ENCODE data around the gene OPRL1.

The OPRL1 gene

GRCh38 chr20:64073476-64074183, 6.3 kb upstream of the OPRL1 start:
- H3K4me3 ChIP-seq (ENCODE audit: low read length), result no peak overlapping the region
- no peak overlapping the region for H3K9ac ChIP-seq (ENCODE audit: low read length)
- peaks cover 3% of the 10 kb centered on the region for H3K4me1 ChIP-seq (ENCODE audit: control insufficient read depth, insufficient read depth, low read length)
- no peak overlapping the region for H3K27ac ChIP-seq (ENCODE audit: low read depth, low read length)
- H3K27me3 ChIP-seq (ENCODE audit: control insufficient read depth, insufficient read depth, low read length), result peaks cover under 1% of the 10 kb centered on the region
- H3K36me3 ChIP-seq (ENCODE audit: control insufficient read depth, insufficient read depth, low read length), result peaks cover 6% of the 10 kb centered on the region

- Histone ChIP-seq H3K9ac (ENCODE audit: low read length) (no peak overlapping the region), H3K4me1 (ENCODE audit: control insufficient read depth, insufficient read depth, low read length) (peaks cover 9% of the 10 kb centered on the region), H3K27ac (ENCODE audit: low read depth, low read length) (no peak overlapping the region), H3K27me3 (ENCODE audit: control insufficient read depth, insufficient read depth, low read length) (peaks cover 6% of the 10 kb centered on the region), H3K36me3 (ENCODE audit: control insufficient read depth, insufficient read depth, low read length) (peaks cover 6% of the 10 kb centered on the region), H3K4me3 (ENCODE audit: low read length) (no peak overlapping the region)
Observed at GRCh38 chr20:64074184-64074789, 5.6 kb upstream of the OPRL1 start.

GRCh38 chr20:64074963-64075362, 4.9 kb upstream of the OPRL1 start:
- Histone ChIP-seq H3K4me1 (ENCODE audit: control insufficient read depth, insufficient read depth, low read length) (peaks cover 9% of the 10 kb centered on the region), H3K27ac (ENCODE audit: low read depth, low read length) (no peak overlapping the region), H3K4me3 (ENCODE audit: low read length) (no peak overlapping the region), H3K9ac (ENCODE audit: low read length) (no peak overlapping the region), H3K36me3 (ENCODE audit: control insufficient read depth, insufficient read depth, low read length) (peaks cover 6% of the 10 kb centered on the region), H3K27me3 (ENCODE audit: control insufficient read depth, insufficient read depth, low read length) (peaks cover 6% of the 10 kb centered on the region)

GRCh38 chr20:64075556-64075955, 4.3 kb upstream of the OPRL1 start:
- Histone ChIP-seq H3K27ac (ENCODE audit: low read depth, low read length) (no peak overlapping the region), H3K4me3 (ENCODE audit: low read length) (no peak overlapping the region), H3K9ac (ENCODE audit: low read length) (no peak overlapping the region), H3K27me3 (ENCODE audit: control insufficient read depth, insufficient read depth, low read length) (peaks cover 6% of the 10 kb centered on the region), H3K4me1 (ENCODE audit: control insufficient read depth, insufficient read depth, low read length) (peaks cover 9% of the 10 kb centered on the region), H3K36me3 (ENCODE audit: control insufficient read depth, insufficient read depth, low read length) (peaks cover 6% of the 10 kb centered on the region)

- Histone ChIP-seq H3K27ac (ENCODE audit: low read depth, low read length) (no peak overlapping the region), H3K9ac (ENCODE audit: low read length) (peak overlapping the region; percentile 16), H3K4me3 (ENCODE audit: low read length) (peak overlapping the region; percentile 33), H3K27me3 (ENCODE audit: control insufficient read depth, insufficient read depth, low read length) (peaks cover 6% of the 10 kb centered on the region), H3K4me1 (ENCODE audit: control insufficient read depth, insufficient read depth, low read length) (peaks cover 9% of the 10 kb centered on the region), H3K36me3 (ENCODE audit: control insufficient read depth, insufficient read depth, low read length) (peaks cover 6% of the 10 kb centered on the region)
Observed at GRCh38 chr20:64076061-64076997, 3.6 kb upstream of the OPRL1 start.

- H3K27me3 ChIP-seq (ENCODE audit: control insufficient read depth, insufficient read depth, low read length), result peaks cover 6% of the 10 kb centered on the region
- H3K9ac ChIP-seq (ENCODE audit: low read length), result peak overlapping the region; percentile 16
- peak overlapping the region; percentile 33 for H3K4me3 ChIP-seq (ENCODE audit: low read length)
- H3K27ac ChIP-seq (ENCODE audit: low read depth, low read length), result no peak overlapping the region
- peaks cover 6% of the 10 kb centered on the region for H3K36me3 ChIP-seq (ENCODE audit: control insufficient read depth, insufficient read depth, low read length)
- peaks cover 9% of the 10 kb centered on the region for H3K4me1 ChIP-seq (ENCODE audit: control insufficient read depth, insufficient read depth, low read length)
Observed at GRCh38 chr20:64077094-64077493, 2.8 kb upstream of the OPRL1 start.

- H3K4me3 ChIP-seq (ENCODE audit: low read length), result peak overlapping the region; percentile 33
- peaks cover 2% of the 10 kb centered on the region for H3K36me3 ChIP-seq (ENCODE audit: control insufficient read depth, insufficient read depth, low read length)
- peaks cover 6% of the 10 kb centered on the region for H3K27me3 ChIP-seq (ENCODE audit: control insufficient read depth, insufficient read depth, low read length)
- no peak overlapping the region for H3K27ac ChIP-seq (ENCODE audit: low read depth, low read length)
- H3K9ac ChIP-seq (ENCODE audit: low read length), result no peak overlapping the region
- peaks cover 9% of the 10 kb centered on the region for H3K4me1 ChIP-seq (ENCODE audit: control insufficient read depth, insufficient read depth, low read length)
Observed at GRCh38 chr20:64077541-64077875, 2.4 kb upstream of the OPRL1 start.

- H3K9ac ChIP-seq (ENCODE audit: low read length), result no peak overlapping the region
- H3K4me3 ChIP-seq (ENCODE audit: low read length), result peak overlapping the region; percentile 74
- peaks cover 9% of the 10 kb centered on the region for H3K4me1 ChIP-seq (ENCODE audit: control insufficient read depth, insufficient read depth, low read length)
- peaks cover 8% of the 10 kb centered on the region for H3K27me3 ChIP-seq (ENCODE audit: control insufficient read depth, insufficient read depth, low read length)
- no peaks in the 10 kb centered on the region for H3K36me3 ChIP-seq (ENCODE audit: control insufficient read depth, insufficient read depth, low read length)
- H3K27ac ChIP-seq (ENCODE audit: low read depth, low read length), result no peak overlapping the region
Observed at GRCh38 chr20:64077876-64078551, 1.9 kb upstream of the OPRL1 start.

GRCh38 chr20:64078934-64079272, 979 bp upstream of the OPRL1 start:
- peak overlapping the region; percentile 49 for H3K9ac ChIP-seq (ENCODE audit: low read length)
- no peak overlapping the region for H3K27ac ChIP-seq (ENCODE audit: low read depth, low read length)
- H3K4me1 ChIP-seq (ENCODE audit: control insufficient read depth, insufficient read depth, low read length), result peaks cover 9% of the 10 kb centered on the region
- H3K4me3 ChIP-seq (ENCODE audit: low read length), result peak overlapping the region; percentile 74
- H3K27me3 ChIP-seq (ENCODE audit: control insufficient read depth, insufficient read depth, low read length), result peaks cover 12% of the 10 kb centered on the region
- H3K36me3 ChIP-seq (ENCODE audit: control insufficient read depth, insufficient read depth, low read length), result no peaks in the 10 kb centered on the region

GRCh38 chr20:64079273-64080012, 439 bp upstream of the OPRL1 start, which contains the start of gene RGS19:
Gene RGS19 (minus strand): TSS chr20:64079518. CDS start chr20:64076886, 2,632 bp downstream.
- Histone ChIP-seq H3K27ac (ENCODE audit: low read depth, low read length) (peak within 1 kb of the TSS; percentile 45), H3K9ac (ENCODE audit: low read length) (peak within 1 kb of the TSS; percentile 49), H3K4me3 (ENCODE audit: low read length) (peak within 1 kb of the TSS; percentile 74), H3K36me3 (ENCODE audit: control insufficient read depth, insufficient read depth, low read length) (no peaks in the 10 kb centered on the region), H3K27me3 (ENCODE audit: control insufficient read depth, insufficient read depth, low read length) (peaks cover 18% of the 10 kb centered on the region), H3K4me1 (ENCODE audit: control insufficient read depth, insufficient read depth, low read length) (peaks cover 9% of the 10 kb centered on the region)

GRCh38 chr20:64080813-64081623, 1.1 kb downstream of the OPRL1 start:
- H3K4me3 ChIP-seq (ENCODE audit: low read length), result peak overlapping the region; percentile 63
- no peak overlapping the region for H3K27ac ChIP-seq (ENCODE audit: low read depth, low read length)
- H3K27me3 ChIP-seq (ENCODE audit: control insufficient read depth, insufficient read depth, low read length), result peaks cover 20% of the 10 kb centered on the region
- peaks cover 9% of the 10 kb centered on the region for H3K4me1 ChIP-seq (ENCODE audit: control insufficient read depth, insufficient read depth, low read length)
- no peak overlapping the region for H3K9ac ChIP-seq (ENCODE audit: low read length)
- H3K36me3 ChIP-seq (ENCODE audit: control insufficient read depth, insufficient read depth, low read length), result no peaks in the 10 kb centered on the region

Measured in rectal smooth muscle tissue (tissue), 1 donor.